NB4 (cell line): ENCODE results near the gene SCIN.

Source experiments
- DNase-seq: peaks from one replicate; pipeline ENCODE4 v3.0.0; 2010; ENCODE audit warnings: low read depth
- H3K4me3 ChIP-seq: one replicate; pipeline ENCODE4 v1.5.1; 2011; ENCODE audit warnings: mild to moderate bottlenecking, low read depth, low read length, moderate library complexity
- CTCF ChIP-seq: IDR thresholded peaks from one replicate; pipeline ENCODE4 v1.5.1; 2012; ENCODE audit warnings: low read depth, low read length
- MAX ChIP-seq: IDR thresholded peaks from 2 replicates; pipeline ENCODE4 v1.6.1; 2011; ENCODE audit warnings: low read depth, low read length
- MYC ChIP-seq: IDR thresholded peaks from 2 replicates; pipeline ENCODE4 v1.6.1; 2011; ENCODE audit warnings: low read depth, low read length
- POLR2A ChIP-seq: IDR thresholded peaks from 2 replicates; pipeline ENCODE4 v1.6.1; 2011; ENCODE audit warnings: mild to moderate bottlenecking; ENCODE audit not compliant: insufficient read length; ENCODE audit errors: extremely low read depth

Gene SCIN

DNA sequence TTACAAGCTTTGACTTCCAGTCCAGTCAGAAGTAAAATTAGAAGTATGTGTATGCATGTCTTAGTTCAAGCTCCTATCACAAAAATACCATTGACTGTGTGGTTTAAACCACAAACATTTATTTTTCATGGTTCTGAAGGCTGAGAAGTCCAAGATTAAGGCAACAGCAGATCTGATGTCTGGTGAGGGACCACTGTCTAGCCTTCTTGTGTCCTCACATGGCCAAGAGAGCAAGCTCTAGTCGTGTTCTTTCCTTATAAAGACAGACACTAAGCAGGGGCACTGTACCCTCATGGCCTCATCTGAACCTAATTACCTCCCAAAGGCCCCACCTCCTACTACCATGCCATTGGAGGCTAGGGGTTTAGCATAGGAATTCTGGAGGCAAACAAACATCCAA, 75.6 kb downstream of the SCIN start:
- no peak for TF ChIP-seq MYC
- no peak for TF ChIP-seq MAX
- TF ChIP-seq CTCF, result no peak
- TF ChIP-seq POLR2A, result no peak
- H3K4me3 ChIP-seq, result no peak overlapping the region
- DNase-seq, result no peak

GRCh38 chr7:12647364-12648219, 77.1 kb downstream of the SCIN start:
- no peak overlapping the region for H3K4me3 ChIP-seq
- DNase-seq, result no peak
- TF ChIP-seq CTCF, result no peak
- TF ChIP-seq POLR2A, result no peak
- TF ChIP-seq MYC, result no peak
- TF ChIP-seq MAX, result no peak

GRCh38 chr7:12648704-12649261, 78.3 kb downstream of the SCIN start:
- DNase-seq, result no peak
- TF ChIP-seq MYC (no peak), POLR2A (no peak), MAX (no peak), CTCF (no peak)
- no peak overlapping the region for H3K4me3 ChIP-seq

- no peak overlapping the region for H3K4me3 ChIP-seq
- TF ChIP-seq CTCF, result no peak
- no peak for TF ChIP-seq MAX
- TF ChIP-seq POLR2A, result no peak
- no peak for TF ChIP-seq MYC
- DNase-seq, result no peak
Observed at GRCh38 chr7:12649348-12649747, 78.8 kb downstream of the SCIN start.

GRCh38 chr7:12650080-12650479, 79.6 kb downstream of the SCIN start:
- TF ChIP-seq POLR2A (no peak), MAX (no peak), CTCF (no peak), MYC (no peak)
- H3K4me3 ChIP-seq, result no peak overlapping the region
- no peak for DNase-seq
